ENCODE measurements around the gene NEU2. TPM values are rescaled to one million over a fixed set of nuclear protein-coding genes. Genes with fewer than 3 reads are reported as not detected.
A peak's percentile ranks its signal among the peaks of the same experiment; 100 is the strongest.

The NEU2 gene
- total and polyA plus RNA-seq, 10 of the 15 experiments (the other 5 are each of a cell fraction or from before 2014, with no cell fraction given): not detected

DNA sequence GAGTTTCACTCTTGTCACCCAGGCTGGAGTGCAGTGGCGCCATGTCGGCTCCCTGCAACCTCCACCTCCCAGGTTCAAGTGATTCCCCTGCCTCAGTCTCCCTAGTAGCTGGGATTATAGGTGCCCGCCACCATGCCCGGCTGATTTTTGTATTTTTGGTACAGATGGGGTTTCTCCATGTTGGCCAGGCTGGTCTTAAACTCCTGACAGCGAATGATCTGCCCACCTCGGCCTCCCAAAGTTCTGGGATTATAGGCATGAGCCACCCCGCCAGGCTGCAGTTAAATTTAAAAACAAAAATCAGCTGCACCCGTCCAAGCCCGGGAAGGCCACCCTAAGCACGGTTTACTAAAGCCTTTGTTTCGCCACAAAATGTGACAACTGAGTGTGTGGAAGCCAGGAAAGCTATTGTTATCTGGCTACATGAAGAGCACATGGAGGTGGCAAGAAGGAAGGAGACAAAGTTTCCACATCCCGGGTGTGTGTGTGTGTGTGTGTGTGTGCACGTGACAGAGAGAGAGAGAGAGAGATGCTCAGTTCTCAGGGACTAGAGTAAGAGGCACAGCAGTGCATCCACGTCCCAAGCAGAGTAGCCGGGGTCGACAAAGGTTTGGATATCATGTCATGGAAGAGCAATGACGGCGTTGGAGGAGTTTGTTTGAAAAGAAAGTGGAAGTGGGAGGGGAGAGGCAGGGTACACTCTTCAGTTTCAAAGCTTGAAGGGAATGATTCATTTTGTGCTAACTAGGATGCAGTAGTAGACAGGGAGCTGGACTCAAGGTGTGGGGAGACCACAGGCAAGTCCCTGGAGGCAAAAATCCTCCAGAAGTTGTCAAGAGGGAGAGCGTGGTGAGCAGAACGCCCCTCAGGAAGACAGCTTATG, 47.7 kb downstream of the NEU2 start (continued):
- no peak for TF ChIP-seq CUX1 (IDR thresholded peaks at IDR 0.05; ENCODE audit: insufficient replicate concordance, low read depth, low read length)
- no peak for TF ChIP-seq LARP7 (IDR thresholded peaks at IDR 0.05)
- no peak for TF ChIP-seq KDM1A (IDR thresholded peaks at IDR 0.05; ENCODE audit: borderline replicate concordance)
- no peak for TF ChIP-seq HDAC2 (IDR thresholded peaks at IDR 0.05)
- TF ChIP-seq BACH1 (IDR thresholded peaks at IDR 0.05; ENCODE audit: borderline replicate concordance): peak; percentile 51; the same call in 1 of the 2 replicates
- peak; percentile 48 for TF ChIP-seq USF1 (IDR thresholded peaks at IDR 0.05; ENCODE audit: borderline replicate concordance, extremely low read length, insufficient read depth, low read depth, low read length)
- TF ChIP-seq EP300 (IDR thresholded peaks at IDR 0.05; ENCODE audit: borderline replicate concordance in 1 of 2, control insufficient read depth in 1 of 2, low read depth in 2 of 2, low read length in 2 of 2): peak in 1 of 2 experiments; percentile 54; a peak in 1 of 4 replicates
- TF ChIP-seq E2F8 (IDR thresholded peaks at IDR 0.05; ENCODE audit: low read depth, partially characterized antibody): no peak
- TF ChIP-seq TCF12 (IDR thresholded peaks at IDR 0.05; ENCODE audit: low read depth, low read length): no peak
- no peak for TF ChIP-seq ATF2 (IDR thresholded peaks at IDR 0.05; ENCODE audit: low read length)
- TF ChIP-seq, protein P1, sequence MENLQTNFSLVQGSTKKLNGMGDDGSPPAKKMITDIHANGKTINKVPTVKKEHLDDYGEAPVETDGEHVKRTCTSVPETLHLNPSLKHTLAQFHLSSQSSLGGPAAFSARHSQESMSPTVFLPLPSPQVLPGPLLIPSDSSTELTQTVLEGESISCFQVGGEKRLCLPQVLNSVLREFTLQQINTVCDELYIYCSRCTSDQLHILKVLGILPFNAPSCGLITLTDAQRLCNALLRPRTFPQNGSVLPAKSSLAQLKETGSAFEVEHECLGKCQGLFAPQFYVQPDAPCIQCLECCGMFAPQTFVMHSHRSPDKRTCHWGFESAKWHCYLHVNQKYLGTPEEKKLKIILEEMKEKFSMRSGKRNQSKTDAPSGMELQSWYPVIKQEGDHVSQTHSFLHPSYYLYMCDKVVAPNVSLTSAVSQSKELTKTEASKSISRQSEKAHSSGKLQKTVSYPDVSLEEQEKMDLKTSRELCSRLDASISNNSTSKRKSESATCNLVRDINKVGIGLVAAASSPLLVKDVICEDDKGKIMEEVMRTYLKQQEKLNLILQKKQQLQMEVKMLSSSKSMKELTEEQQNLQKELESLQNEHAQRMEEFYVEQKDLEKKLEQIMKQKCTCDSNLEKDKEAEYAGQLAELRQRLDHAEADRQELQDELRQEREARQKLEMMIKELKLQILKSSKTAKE (IDR thresholded peaks at IDR 0.05; ENCODE audit: low read depth, poor library complexity, severe bottlenecking): no peak
- peak; percentile 72 for TF ChIP-seq MEF2B (IDR thresholded peaks at IDR 0.05; ENCODE audit: partially characterized antibody, poor library complexity, severe bottlenecking)
- no peak for TF ChIP-seq YBX1 (IDR thresholded peaks at IDR 0.05)
- no peak for TF ChIP-seq CEBPB (IDR thresholded peaks at IDR 0.05; ENCODE audit: borderline replicate concordance in 1 of 2, low read depth in 2 of 2, low read length in 2 of 2)
